ENCODE results near the gene DPP7. TPM values are rescaled to one million over a fixed set of nuclear protein-coding genes. Genes with fewer than 3 reads are reported as not detected.

Gene DPP7
- total and polyA plus RNA-seq, 10 of the 15 experiments (the other 5 are each of a cell fraction or from before 2014, with no cell fraction given), result 0.68 to 245 (median 106) TPM

DNA sequence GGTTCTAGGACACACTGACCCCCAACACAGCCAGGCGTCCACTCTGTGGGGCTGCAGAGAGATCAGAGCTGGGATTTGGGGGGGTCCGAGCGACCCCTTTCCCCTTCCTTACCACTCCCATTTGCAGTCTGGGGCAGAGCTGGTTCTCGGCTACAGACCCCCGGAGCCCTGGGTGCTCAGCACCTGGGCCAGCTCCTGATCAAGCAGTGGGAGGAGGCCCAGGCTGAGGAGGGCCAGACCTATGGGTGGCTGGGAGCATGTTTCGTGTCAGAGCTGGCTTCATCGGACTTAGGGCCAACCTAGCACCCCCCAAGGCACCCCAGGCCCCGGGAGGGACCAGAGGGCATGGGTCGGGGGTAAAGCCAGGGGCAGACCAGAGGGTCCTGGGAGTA is 32.0 kb upstream of the DPP7 start:
- Histone ChIP-seq H3K27me3 (replicated peaks in 1 of 2; ENCODE audit: control insufficient read depth in 2 of 2, insufficient read depth in 2 of 2, low read length in 1 of 2) (no peaks in the 10 kb centered on the region; a peak in 1 of 4 replicates), H3K36me3 (ENCODE audit: control insufficient read depth in 2 of 2, insufficient read depth in 2 of 2, low read length in 1 of 2) (no peaks in the 10 kb centered on the region), H3K4me2 (ENCODE audit: control insufficient read depth, insufficient read depth) (no peak overlapping the region), H4K20me1 (ENCODE audit: control insufficient read depth, insufficient read depth) (no peaks in the 10 kb centered on the region), H3K4me3 (no peak overlapping the region), H3K4me1 (ENCODE audit: control insufficient read depth, insufficient read depth, low read length) (peaks cover 6% of the 10 kb centered on the region; the same call in 1 of the 2 replicates), H3K79me2 (ENCODE audit: control insufficient read depth, insufficient read depth, low read length) (no peaks in the 10 kb centered on the region), H3K9ac (ENCODE audit: control insufficient read depth, insufficient read depth, low read length) (no peak overlapping the region), H2AFZ (ENCODE audit: control insufficient read depth, low read depth, low read length) (no peak overlapping the region), H3K9me3 (replicated peaks; ENCODE audit: control insufficient read depth, insufficient read depth, low read length) (no peaks in the 10 kb centered on the region), H3K27ac (ENCODE audit: control insufficient read depth, insufficient read depth) (no peak overlapping the region)
- no TSS peak for BruUV-seq (replicated peaks)
- ChIA-PET CTCF (no interaction called here), RAD21 (ENCODE audit: unreplicated experiment) (no interaction called here), POLR2A (interaction anchor here (0.5 kb wide), 1 partner anchor 61 kb away, joined by 3 read pairs; no protein-coding TSS in a partner anchor), SMC1A (ENCODE audit: uncharacterized antibody, unreplicated experiment) (no interaction called here)
- intact Hi-C loops (cut with micrococcal nuclease; ENCODE audit: unreplicated experiment) (no loop called here), in situ Hi-C loops (cut with MboI) (no loop called here)
- ATAC-seq (no peak), DNase-seq (ENCODE audit: low read depth, low spot score) (no peak), FAIRE-seq (no peak)
- 53% methylated on average over 8 of the region's 9 CpGs for WGBS (ENCODE audit: insufficient coverage, insufficient replicate concordance, low lambda C conversion rate, missing lambda C conversion rate)
- TF ChIP-seq, protein P1, sequence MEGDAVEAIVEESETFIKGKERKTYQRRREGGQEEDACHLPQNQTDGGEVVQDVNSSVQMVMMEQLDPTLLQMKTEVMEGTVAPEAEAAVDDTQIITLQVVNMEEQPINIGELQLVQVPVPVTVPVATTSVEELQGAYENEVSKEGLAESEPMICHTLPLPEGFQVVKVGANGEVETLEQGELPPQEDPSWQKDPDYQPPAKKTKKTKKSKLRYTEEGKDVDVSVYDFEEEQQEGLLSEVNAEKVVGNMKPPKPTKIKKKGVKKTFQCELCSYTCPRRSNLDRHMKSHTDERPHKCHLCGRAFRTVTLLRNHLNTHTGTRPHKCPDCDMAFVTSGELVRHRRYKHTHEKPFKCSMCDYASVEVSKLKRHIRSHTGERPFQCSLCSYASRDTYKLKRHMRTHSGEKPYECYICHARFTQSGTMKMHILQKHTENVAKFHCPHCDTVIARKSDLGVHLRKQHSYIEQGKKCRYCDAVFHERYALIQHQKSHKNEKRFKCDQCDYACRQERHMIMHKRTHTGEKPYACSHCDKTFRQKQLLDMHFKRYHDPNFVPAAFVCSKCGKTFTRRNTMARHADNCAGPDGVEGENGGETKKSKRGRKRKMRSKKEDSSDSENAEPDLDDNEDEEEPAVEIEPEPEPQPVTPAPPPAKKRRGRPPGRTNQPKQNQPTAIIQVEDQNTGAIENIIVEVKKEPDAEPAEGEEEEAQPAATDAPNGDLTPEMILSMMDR (IDR thresholded peaks at IDR 0.05 in 2 of 3, conservative IDR thresholded peaks at IDR 0.05 in 1 of 3; ENCODE audit: control insufficient read depth in 2 of 3, extremely low read depth in 1 of 3, insufficient read depth in 1 of 3, low read depth in 3 of 3, low read length in 3 of 3), result no peak
- TF ChIP-seq MYC (IDR thresholded peaks at IDR 0.05; ENCODE audit: insufficient read depth, insufficient read length, insufficient replicate concordance, low read length, severe bottlenecking) (no peak), YY1 (IDR thresholded peaks at IDR 0.05; ENCODE audit: low read depth, low read length) (no peak), GABPA (IDR thresholded peaks at IDR 0.05; ENCODE audit: low read depth) (no peak), ZNF384 (IDR thresholded peaks at IDR 0.05; ENCODE audit: borderline replicate concordance, low read depth, low read length) (no peak), NFYB (IDR thresholded peaks at IDR 0.05; ENCODE audit: insufficient read depth, low read depth, low read length) (no peak)
- TF ChIP-seq, protein P2, sequence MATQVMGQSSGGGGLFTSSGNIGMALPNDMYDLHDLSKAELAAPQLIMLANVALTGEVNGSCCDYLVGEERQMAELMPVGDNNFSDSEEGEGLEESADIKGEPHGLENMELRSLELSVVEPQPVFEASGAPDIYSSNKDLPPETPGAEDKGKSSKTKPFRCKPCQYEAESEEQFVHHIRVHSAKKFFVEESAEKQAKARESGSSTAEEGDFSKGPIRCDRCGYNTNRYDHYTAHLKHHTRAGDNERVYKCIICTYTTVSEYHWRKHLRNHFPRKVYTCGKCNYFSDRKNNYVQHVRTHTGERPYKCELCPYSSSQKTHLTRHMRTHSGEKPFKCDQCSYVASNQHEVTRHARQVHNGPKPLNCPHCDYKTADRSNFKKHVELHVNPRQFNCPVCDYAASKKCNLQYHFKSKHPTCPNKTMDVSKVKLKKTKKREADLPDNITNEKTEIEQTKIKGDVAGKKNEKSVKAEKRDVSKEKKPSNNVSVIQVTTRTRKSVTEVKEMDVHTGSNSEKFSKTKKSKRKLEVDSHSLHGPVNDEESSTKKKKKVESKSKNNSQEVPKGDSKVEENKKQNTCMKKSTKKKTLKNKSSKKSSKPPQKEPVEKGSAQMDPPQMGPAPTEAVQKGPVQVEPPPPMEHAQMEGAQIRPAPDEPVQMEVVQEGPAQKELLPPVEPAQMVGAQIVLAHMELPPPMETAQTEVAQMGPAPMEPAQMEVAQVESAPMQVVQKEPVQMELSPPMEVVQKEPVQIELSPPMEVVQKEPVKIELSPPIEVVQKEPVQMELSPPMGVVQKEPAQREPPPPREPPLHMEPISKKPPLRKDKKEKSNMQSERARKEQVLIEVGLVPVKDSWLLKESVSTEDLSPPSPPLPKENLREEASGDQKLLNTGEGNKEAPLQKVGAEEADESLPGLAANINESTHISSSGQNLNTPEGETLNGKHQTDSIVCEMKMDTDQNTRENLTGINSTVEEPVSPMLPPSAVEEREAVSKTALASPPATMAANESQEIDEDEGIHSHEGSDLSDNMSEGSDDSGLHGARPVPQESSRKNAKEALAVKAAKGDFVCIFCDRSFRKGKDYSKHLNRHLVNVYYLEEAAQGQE (IDR thresholded peaks at IDR 0.05; ENCODE audit: low read depth, low read length), result peak; percentile 67; the same call in 1 of the 2 replicates
- TF ChIP-seq, protein P3, sequence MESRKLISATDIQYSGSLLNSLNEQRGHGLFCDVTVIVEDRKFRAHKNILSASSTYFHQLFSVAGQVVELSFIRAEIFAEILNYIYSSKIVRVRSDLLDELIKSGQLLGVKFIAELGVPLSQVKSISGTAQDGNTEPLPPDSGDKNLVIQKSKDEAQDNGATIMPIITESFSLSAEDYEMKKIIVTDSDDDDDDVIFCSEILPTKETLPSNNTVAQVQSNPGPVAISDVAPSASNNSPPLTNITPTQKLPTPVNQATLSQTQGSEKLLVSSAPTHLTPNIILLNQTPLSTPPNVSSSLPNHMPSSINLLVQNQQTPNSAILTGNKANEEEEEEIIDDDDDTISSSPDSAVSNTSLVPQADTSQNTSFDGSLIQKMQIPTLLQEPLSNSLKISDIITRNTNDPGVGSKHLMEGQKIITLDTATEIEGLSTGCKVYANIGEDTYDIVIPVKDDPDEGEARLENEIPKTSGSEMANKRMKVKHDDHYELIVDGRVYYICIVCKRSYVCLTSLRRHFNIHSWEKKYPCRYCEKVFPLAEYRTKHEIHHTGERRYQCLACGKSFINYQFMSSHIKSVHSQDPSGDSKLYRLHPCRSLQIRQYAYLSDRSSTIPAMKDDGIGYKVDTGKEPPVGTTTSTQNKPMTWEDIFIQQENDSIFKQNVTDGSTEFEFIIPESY (IDR thresholded peaks at IDR 0.05), result no peak
